GM20000 (cell line): ENCODE data around the gene OR2B6.
"Not testable (repeated sequence)": the region's sequence is repeated elsewhere in the genome, so short reads cannot be mapped to it uniquely, and the experiment has no call there.

ENCODE experiments used
- DNase-seq: peaks from one replicate; pipeline ENCODE4 v3.0.0; 2012; ENCODE audit warnings: low spot score
- TF ChIP-seq, protein P1 (sequence below): IDR thresholded peaks from 2 replicates; pipeline ENCODE4 v1.5.1; 2012; ENCODE audit warnings: mild to moderate bottlenecking, control low read depth; ENCODE audit errors: extremely low read depth, missing control alignments

The OR2B6 gene

DNA sequence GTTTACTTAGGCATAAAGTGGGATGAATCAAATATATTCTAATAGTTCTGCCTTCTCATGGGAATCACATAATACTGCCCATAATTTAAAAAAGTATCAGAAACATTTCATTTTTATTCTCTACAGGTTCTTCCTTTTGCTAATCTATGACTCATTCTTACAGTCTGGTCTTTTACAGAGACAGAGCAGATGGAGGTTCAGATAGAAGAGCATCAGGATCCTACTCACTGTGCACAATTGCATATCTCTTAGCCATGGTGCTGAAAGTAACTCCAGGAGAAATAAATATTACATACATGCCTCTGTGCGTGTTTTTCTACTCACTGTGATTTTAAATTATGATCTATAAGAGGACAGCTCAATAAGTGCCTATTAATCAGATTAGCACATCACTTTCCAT is 16.3 kb upstream of the OR2B6 start:
- DNase-seq: no peak
- TF ChIP-seq, protein P1, sequence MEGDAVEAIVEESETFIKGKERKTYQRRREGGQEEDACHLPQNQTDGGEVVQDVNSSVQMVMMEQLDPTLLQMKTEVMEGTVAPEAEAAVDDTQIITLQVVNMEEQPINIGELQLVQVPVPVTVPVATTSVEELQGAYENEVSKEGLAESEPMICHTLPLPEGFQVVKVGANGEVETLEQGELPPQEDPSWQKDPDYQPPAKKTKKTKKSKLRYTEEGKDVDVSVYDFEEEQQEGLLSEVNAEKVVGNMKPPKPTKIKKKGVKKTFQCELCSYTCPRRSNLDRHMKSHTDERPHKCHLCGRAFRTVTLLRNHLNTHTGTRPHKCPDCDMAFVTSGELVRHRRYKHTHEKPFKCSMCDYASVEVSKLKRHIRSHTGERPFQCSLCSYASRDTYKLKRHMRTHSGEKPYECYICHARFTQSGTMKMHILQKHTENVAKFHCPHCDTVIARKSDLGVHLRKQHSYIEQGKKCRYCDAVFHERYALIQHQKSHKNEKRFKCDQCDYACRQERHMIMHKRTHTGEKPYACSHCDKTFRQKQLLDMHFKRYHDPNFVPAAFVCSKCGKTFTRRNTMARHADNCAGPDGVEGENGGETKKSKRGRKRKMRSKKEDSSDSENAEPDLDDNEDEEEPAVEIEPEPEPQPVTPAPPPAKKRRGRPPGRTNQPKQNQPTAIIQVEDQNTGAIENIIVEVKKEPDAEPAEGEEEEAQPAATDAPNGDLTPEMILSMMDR: no peak

DNA sequence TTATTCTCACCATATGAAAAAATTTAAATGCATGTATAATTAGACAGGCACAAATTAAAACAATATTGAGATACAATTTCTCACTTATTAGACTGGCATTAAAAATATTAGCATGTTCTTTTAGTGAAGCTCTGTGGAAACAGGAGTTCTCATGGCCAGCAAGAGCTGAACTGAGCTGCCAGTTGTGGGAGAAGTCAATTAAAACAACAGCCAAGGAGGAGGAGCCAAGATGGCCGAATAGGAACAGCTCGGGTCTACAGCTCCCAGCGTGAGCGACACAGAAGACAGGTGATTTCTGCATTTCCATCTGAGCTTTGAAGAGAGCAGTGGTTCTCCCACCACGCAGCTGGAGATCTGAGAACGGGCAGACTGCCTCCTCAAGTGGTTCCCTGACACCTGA is 14.0 kb upstream of the OR2B6 start:
- DNase-seq: not testable (repeated sequence)

DNA sequence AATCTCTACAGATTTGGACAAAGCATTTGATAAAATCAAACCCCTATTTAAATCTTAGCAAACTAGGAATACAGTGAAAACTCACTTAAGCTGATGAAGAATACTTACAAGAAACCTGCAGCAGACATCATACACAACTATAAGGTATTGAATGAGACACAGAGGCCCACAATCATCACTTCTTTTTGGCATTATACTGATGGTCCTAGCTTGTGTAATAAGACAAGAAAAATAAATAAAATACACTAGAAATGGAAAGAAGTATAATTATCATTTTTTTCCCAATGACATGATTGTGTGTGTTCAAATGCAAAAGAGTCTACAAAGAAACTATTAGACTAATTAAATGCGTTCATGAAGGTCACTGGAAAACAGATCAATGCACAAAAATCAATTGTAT is 8.8 kb upstream of the OR2B6 start:
- no peak for DNase-seq
- TF ChIP-seq, protein P1: no peak

DNA sequence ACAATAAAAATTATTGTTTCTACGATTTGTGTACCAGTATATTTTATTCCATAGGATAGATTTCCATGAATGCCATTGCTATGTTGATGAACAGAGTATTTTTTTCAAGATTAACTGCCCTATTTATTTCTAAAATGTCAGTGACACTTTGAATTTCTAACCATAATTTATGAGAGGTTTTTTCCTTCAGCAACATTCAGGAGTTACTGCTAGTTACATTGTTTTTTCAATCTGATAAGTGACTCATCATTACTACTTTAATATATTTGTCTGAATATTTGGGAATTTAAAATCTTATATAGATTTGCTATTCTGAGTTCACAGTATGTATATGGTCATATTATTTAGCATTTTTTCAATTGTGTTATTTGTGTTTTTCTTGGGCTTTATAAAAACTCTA is 6.0 kb upstream of the OR2B6 start:
- DNase-seq: no peak
- TF ChIP-seq, protein P1: no peak

DNA sequence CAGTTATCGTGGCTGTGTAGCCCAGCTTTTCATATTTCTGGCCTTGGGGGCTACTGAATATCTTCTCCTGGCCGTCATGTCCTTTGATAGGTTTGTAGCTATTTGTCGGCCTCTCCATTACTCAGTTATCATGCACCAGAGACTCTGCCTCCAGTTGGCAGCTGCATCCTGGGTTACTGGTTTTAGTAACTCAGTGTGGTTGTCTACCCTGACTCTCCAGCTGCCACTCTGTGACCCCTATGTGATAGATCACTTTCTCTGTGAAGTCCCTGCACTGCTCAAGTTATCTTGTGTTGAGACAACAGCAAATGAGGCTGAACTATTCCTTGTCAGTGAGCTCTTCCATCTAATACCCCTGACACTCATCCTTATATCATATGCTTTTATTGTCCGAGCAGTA is 475 bp downstream of the OR2B6 start:
- DNase-seq: no peak
- TF ChIP-seq, protein P1: no peak

DNA sequence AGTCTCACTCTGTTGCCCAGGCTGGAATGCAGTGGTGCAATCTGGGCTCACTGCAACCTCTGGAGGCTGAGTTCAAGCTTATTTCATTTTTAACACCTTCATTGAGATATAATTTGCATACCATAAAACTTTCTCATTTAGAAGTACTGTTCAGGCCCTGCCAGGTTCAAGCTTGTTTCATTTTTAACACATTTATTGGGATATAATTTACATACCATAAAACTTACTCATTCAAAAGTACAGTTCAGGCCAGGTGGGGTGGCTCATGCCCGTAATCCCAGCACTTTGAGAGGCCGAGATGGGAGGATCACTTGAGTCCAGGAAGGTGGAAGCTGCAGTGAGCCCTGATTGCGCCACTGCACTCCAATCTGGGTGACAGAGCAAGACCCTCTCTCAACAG is 5.5 kb downstream of the OR2B6 start:
- no peak for DNase-seq
- TF ChIP-seq, protein P1: no peak

DNA sequence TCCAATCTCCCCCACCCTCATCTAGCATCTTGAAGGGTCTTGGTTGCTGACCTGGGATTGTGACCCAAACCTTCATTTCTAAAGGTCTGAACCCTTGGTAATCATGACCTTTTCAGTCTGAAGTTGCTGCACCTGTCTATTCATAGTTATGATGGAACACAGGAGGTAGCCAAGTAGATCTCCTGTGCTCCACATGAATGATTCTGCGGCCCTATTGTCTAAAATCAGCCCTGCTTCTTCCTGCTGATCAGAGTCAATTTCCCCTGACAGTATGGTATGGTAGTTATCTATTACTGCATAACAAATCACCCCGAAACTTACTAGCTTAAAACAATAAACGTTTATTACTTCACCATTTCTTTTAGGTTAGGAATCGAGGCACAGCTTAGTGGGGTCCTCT is 9.0 kb downstream of the OR2B6 start:
- TF ChIP-seq, protein P1: no peak
- peak; percentile 3 for DNase-seq

DNA sequence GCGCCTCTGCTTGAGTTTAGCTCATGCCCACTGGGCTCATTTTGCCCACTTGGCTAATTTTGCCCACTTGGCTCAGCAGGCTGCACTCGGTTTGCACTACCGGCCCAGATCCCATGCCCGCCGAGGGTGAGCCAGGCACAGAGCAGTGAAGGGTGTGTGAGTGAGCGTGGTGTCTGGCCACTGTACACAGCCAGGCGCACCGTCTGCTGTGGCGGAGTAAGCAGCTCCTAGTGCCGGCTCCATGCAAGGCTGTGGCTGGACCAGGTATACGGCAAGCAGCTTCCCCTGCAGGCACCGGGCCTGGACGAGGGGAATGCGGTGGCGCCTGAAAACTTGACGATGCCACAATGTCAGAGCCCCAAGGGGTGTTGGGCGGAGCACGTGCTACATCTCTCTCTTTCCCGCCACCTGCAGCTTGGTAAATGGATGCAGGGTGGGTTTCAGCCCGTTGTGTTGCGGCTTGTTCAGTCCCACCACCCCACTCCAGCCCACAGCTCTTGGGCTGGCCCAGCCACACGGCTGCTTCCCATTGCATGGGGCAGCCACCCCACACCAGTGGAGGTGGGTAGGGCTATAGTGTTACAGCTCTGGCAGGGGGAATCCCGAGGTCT is 9.9 kb downstream of the OR2B6 start:
- TF ChIP-seq, protein P1: no peak
- no peak for DNase-seq
